WTC11 (cell line): ENCODE measurements around the gene RNF135. TPM values are rescaled to one million over a fixed set of nuclear protein-coding genes. Genes with fewer than 3 reads are reported as not detected.

Experiments
- ATAC-seq: fragments of 200-7000 bp; cut with Tn5 transposase; 2 replicates; pipeline ENCODE4 v1.10.0; 2021; ENCODE audit warnings: mild to moderate bottlenecking, moderate library complexity
- CTCF ChIA-PET: fragments of 300-600 bp; sonication (Branson Sonifier 250); formaldehyde crosslinking; loops from one replicate; lab custom pipeline; 2021; ENCODE audit warnings: antibody characterized with exemption; lab: Charles Lee
- POLR2A ChIA-PET: fragments of 350-600 bp; sonication (Branson Sonifier 250); formaldehyde crosslinking; loops from one replicate; lab custom pipeline; 2021; ENCODE audit warnings: antibody characterized with exemption; lab: Charles Lee
- DNase-seq: peaks from one replicate; pipeline ENCODE4 v3.0.0; 2021; ENCODE audit warnings: low spot score
- H3K27ac Mint-ChIP-seq: 2 replicates; pipeline ENCODE4 v1.8.0; 2021; ENCODE audit warnings: mixed read lengths
- H3K27me3 Mint-ChIP-seq: 2 replicates; pipeline ENCODE4 v1.8.0; 2021; ENCODE audit warnings: low read depth, mild to moderate bottlenecking, moderate library complexity, mixed read lengths
- H3K36me3 Mint-ChIP-seq: 2 replicates; pipeline ENCODE4 v1.8.0; 2021; ENCODE audit warnings: mixed read lengths
- H3K4me1 Mint-ChIP-seq: 2 replicates; pipeline ENCODE4 v1.8.0; 2022; ENCODE audit warnings: mixed read lengths
- H3K4me3 Mint-ChIP-seq: 2 replicates; pipeline ENCODE4 v1.8.0; 2021; ENCODE audit warnings: mild to moderate bottlenecking, moderate library complexity, mixed read lengths
- H3K9me3 Mint-ChIP-seq: 2 replicates; pipeline ENCODE4 v1.8.0; 2021; ENCODE audit warnings: mixed read lengths
- CREM ChIP-seq: sonication (generic); formaldehyde crosslinking; IDR thresholded peaks from 2 replicates; pipeline ENCODE4 v1.8.1; 2022; ENCODE audit warnings: mild to moderate bottlenecking, missing genetic modification reagents, moderate library complexity
- EMX1 ChIP-seq: fragments of 250-450 bp; sonication (Bioruptor Pico); IDR thresholded peaks from 2 replicates; pipeline ENCODE4 v1.8.0; 2021; ENCODE audit warnings: mild to moderate bottlenecking
- FOXP1 ChIP-seq: sonication (generic); formaldehyde crosslinking; IDR thresholded peaks from 2 replicates; pipeline ENCODE4 v1.8.0; 2022; ENCODE audit warnings: missing genetic modification reagents, mild to moderate bottlenecking, moderate library complexity, borderline replicate concordance
- IRF2 ChIP-seq: sonication (generic); formaldehyde crosslinking; IDR thresholded peaks from 2 replicates; pipeline ENCODE4 v1.8.0; 2022; ENCODE audit warnings: low read depth, missing genetic modification reagents, borderline replicate concordance
- NFYB ChIP-seq: sonication (generic); formaldehyde crosslinking; conservative IDR thresholded peaks from 2 replicates; pipeline ENCODE4 v1.8.0; 2022; ENCODE audit warnings: low read depth, missing genetic modification reagents
- OVOL2 ChIP-seq: fragments of 250-450 bp; sonication (Bioruptor Pico); IDR thresholded peaks from 2 replicates; pipeline ENCODE4 v1.9.0; 2021; ENCODE audit warnings: mild to moderate bottlenecking, borderline replicate concordance
- PRDM15 ChIP-seq: sonication (generic); formaldehyde crosslinking; IDR thresholded peaks from 2 replicates; pipeline ENCODE4 v1.8.0; 2022; ENCODE audit warnings: missing genetic modification reagents
- ZNF263 ChIP-seq: sonication (generic); formaldehyde crosslinking; IDR thresholded peaks from 2 replicates; pipeline ENCODE4 v1.8.1; 2022; ENCODE audit warnings: low read depth, mild to moderate bottlenecking, moderate library complexity, missing genetic modification reagents
- ZNF423 ChIP-seq: fragments of 250-450 bp; sonication (Bioruptor Pico); IDR thresholded peaks from 2 replicates; pipeline ENCODE4 v2.1.2; 2022; ENCODE audit warnings: mild to moderate bottlenecking, moderate library complexity
- total RNA-seq: library from RNA; stranded (reverse); gene quantifications from 3 replicates; pipeline ENCODE4 v1.2.3, GENCODE V29; 2021
- TF ChIP-seq, protein P1 (sequence below): fragments of 250-450 bp; sonication (Bioruptor Pico); IDR thresholded peaks from 2 replicates; pipeline ENCODE4 v1.9.0; 2021; ENCODE audit warnings: mild to moderate bottlenecking
- TF ChIP-seq, protein P2 (sequence below): fragments of 250-450 bp; sonication (Bioruptor Pico); IDR thresholded peaks from 2 replicates; pipeline ENCODE4 v1.9.0; 2021; ENCODE audit warnings: mild to moderate bottlenecking, borderline replicate concordance
- TF ChIP-seq, protein P3 (sequence below): fragments of 200-600 bp; IDR thresholded peaks from 2 replicates; pipeline ENCODE4 v1.8.0; 2022; ENCODE audit warnings: antibody characterized with exemption
- TF ChIP-seq, protein P4 (sequence below): sonication (generic); formaldehyde crosslinking; IDR thresholded peaks from 2 replicates; pipeline ENCODE4 v1.8.1; 2023; ENCODE audit warnings: mild to moderate bottlenecking, missing genetic modification reagents, moderate library complexity
- TF ChIP-seq, protein P5 (sequence below): sonication (generic); formaldehyde crosslinking; IDR thresholded peaks from 2 replicates; pipeline ENCODE4 v1.8.1; 2023; ENCODE audit warnings: mild to moderate bottlenecking, missing genetic modification reagents, moderate library complexity
- TF ChIP-seq, protein P6 (sequence below): sonication (generic); formaldehyde crosslinking; conservative IDR thresholded peaks from 2 replicates; pipeline ENCODE4 v1.8.1; 2023; ENCODE audit warnings: mild to moderate bottlenecking, low read depth, missing genetic modification reagents, moderate library complexity

The RNF135 gene
- total RNA-seq, 1 experiment from 2014 or later, result 10.3 TPM

DNA sequence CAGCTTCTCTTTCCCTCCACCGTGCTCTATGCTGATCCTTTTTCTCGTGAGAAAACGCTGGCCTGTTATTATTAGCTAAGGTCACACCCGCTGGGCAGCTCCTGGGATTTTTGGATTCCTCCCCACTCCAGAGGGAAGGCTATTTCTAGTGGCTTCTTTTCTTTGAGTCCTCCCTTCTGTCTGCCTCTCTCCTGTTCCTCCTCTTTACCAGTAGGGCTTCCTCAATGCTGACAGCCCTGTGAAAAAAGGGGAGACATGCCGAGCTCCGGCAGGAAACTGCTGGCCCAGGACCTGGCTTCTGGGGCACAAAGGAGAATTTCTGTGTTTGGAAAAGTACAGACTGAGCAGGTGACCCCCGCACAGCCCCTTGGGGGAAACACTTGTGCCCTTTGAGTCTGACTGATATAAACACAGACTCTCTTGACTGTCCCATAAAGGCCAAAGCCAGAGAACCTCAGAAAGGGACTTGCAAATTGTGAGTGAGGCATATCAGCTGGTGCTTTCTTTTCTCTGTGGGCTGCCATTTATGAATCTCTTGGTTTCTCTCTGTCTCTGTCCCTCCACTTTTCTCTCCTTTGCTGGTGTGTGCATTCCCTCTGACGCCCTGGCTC, 14.0 kb upstream of the RNF135 start:
- Mint-ChIP-seq H3K27me3 (no peaks in the 10 kb centered on the region), H3K9me3 (no peaks in the 10 kb centered on the region), H3K27ac (no peak overlapping the region), H3K36me3 (no peaks in the 10 kb centered on the region), H3K4me1 (peaks cover 15% of the 10 kb centered on the region), H3K4me3 (no peak overlapping the region)
- DNase-seq, result no peak
- ChIA-PET POLR2A (no interaction called here), CTCF (interaction anchor here (0.6 kb wide), 2 partner anchors 33 to 167 kb away, joined by 4 read pairs; no protein-coding TSS in a partner anchor)
- peak; percentile 66 for ATAC-seq
- TF ChIP-seq OVOL2, result no peak

GRCh38 chr17:30957741-30958140, 13.1 kb upstream of the RNF135 start:
- ChIA-PET POLR2A (no interaction called here), CTCF (interaction anchor here (0.6 to 1.3 kb wide), 3 partner anchors 25 to 166 kb away, joined by 3 to 4 read pairs (median 3); no protein-coding TSS in a partner anchor)
- Mint-ChIP-seq H3K4me3 (no peak overlapping the region), H3K36me3 (no peaks in the 10 kb centered on the region), H3K27ac (no peak overlapping the region), H3K4me1 (peaks cover 15% of the 10 kb centered on the region), H3K9me3 (no peaks in the 10 kb centered on the region), H3K27me3 (no peaks in the 10 kb centered on the region)
- ATAC-seq (no peak), DNase-seq (no peak)
- no peak for TF ChIP-seq NFYB (CRISPR knock-in tag)
- TF ChIP-seq, protein P1, sequence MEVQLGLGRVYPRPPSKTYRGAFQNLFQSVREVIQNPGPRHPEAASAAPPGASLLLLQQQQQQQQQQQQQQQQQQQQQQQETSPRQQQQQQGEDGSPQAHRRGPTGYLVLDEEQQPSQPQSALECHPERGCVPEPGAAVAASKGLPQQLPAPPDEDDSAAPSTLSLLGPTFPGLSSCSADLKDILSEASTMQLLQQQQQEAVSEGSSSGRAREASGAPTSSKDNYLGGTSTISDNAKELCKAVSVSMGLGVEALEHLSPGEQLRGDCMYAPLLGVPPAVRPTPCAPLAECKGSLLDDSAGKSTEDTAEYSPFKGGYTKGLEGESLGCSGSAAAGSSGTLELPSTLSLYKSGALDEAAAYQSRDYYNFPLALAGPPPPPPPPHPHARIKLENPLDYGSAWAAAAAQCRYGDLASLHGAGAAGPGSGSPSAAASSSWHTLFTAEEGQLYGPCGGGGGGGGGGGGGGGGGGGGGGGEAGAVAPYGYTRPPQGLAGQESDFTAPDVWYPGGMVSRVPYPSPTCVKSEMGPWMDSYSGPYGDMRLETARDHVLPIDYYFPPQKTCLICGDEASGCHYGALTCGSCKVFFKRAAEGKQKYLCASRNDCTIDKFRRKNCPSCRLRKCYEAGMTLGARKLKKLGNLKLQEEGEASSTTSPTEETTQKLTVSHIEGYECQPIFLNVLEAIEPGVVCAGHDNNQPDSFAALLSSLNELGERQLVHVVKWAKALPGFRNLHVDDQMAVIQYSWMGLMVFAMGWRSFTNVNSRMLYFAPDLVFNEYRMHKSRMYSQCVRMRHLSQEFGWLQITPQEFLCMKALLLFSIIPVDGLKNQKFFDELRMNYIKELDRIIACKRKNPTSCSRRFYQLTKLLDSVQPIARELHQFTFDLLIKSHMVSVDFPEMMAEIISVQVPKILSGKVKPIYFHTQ (CRISPR knock-in tag), result no peak
- TF ChIP-seq, protein P2, sequence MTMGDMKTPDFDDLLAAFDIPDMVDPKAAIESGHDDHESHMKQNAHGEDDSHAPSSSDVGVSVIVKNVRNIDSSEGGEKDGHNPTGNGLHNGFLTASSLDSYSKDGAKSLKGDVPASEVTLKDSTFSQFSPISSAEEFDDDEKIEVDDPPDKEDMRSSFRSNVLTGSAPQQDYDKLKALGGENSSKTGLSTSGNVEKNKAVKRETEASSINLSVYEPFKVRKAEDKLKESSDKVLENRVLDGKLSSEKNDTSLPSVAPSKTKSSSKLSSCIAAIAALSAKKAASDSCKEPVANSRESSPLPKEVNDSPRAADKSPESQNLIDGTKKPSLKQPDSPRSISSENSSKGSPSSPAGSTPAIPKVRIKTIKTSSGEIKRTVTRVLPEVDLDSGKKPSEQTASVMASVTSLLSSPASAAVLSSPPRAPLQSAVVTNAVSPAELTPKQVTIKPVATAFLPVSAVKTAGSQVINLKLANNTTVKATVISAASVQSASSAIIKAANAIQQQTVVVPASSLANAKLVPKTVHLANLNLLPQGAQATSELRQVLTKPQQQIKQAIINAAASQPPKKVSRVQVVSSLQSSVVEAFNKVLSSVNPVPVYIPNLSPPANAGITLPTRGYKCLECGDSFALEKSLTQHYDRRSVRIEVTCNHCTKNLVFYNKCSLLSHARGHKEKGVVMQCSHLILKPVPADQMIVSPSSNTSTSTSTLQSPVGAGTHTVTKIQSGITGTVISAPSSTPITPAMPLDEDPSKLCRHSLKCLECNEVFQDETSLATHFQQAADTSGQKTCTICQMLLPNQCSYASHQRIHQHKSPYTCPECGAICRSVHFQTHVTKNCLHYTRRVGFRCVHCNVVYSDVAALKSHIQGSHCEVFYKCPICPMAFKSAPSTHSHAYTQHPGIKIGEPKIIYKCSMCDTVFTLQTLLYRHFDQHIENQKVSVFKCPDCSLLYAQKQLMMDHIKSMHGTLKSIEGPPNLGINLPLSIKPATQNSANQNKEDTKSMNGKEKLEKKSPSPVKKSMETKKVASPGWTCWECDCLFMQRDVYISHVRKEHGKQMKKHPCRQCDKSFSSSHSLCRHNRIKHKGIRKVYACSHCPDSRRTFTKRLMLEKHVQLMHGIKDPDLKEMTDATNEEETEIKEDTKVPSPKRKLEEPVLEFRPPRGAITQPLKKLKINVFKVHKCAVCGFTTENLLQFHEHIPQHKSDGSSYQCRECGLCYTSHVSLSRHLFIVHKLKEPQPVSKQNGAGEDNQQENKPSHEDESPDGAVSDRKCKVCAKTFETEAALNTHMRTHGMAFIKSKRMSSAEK (CRISPR knock-in tag), result no peak
- TF ChIP-seq, protein P3, sequence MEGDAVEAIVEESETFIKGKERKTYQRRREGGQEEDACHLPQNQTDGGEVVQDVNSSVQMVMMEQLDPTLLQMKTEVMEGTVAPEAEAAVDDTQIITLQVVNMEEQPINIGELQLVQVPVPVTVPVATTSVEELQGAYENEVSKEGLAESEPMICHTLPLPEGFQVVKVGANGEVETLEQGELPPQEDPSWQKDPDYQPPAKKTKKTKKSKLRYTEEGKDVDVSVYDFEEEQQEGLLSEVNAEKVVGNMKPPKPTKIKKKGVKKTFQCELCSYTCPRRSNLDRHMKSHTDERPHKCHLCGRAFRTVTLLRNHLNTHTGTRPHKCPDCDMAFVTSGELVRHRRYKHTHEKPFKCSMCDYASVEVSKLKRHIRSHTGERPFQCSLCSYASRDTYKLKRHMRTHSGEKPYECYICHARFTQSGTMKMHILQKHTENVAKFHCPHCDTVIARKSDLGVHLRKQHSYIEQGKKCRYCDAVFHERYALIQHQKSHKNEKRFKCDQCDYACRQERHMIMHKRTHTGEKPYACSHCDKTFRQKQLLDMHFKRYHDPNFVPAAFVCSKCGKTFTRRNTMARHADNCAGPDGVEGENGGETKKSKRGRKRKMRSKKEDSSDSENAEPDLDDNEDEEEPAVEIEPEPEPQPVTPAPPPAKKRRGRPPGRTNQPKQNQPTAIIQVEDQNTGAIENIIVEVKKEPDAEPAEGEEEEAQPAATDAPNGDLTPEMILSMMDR, result no peak
- no peak for TF ChIP-seq PRDM15
- TF ChIP-seq, protein P4, sequence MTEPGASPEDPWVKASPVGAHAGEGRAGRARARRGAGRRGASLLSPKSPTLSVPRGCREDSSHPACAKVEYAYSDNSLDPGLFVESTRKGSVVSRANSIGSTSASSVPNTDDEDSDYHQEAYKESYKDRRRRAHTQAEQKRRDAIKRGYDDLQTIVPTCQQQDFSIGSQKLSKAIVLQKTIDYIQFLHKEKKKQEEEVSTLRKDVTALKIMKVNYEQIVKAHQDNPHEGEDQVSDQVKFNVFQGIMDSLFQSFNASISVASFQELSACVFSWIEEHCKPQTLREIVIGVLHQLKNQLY (CRISPR knock-in tag), result no peak
- TF ChIP-seq EMX1 (CRISPR knock-in tag), result no peak
- TF ChIP-seq, protein P5, sequence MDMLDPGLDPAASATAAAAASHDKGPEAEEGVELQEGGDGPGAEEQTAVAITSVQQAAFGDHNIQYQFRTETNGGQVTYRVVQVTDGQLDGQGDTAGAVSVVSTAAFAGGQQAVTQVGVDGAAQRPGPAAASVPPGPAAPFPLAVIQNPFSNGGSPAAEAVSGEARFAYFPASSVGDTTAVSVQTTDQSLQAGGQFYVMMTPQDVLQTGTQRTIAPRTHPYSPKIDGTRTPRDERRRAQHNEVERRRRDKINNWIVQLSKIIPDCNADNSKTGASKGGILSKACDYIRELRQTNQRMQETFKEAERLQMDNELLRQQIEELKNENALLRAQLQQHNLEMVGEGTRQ (CRISPR knock-in tag), result no peak
- no peak for TF ChIP-seq ZNF263 (CRISPR knock-in tag)
- no peak for TF ChIP-seq ZNF423 (CRISPR knock-in tag)
- TF ChIP-seq CREM (CRISPR knock-in tag), result no peak
- TF ChIP-seq, protein P6, sequence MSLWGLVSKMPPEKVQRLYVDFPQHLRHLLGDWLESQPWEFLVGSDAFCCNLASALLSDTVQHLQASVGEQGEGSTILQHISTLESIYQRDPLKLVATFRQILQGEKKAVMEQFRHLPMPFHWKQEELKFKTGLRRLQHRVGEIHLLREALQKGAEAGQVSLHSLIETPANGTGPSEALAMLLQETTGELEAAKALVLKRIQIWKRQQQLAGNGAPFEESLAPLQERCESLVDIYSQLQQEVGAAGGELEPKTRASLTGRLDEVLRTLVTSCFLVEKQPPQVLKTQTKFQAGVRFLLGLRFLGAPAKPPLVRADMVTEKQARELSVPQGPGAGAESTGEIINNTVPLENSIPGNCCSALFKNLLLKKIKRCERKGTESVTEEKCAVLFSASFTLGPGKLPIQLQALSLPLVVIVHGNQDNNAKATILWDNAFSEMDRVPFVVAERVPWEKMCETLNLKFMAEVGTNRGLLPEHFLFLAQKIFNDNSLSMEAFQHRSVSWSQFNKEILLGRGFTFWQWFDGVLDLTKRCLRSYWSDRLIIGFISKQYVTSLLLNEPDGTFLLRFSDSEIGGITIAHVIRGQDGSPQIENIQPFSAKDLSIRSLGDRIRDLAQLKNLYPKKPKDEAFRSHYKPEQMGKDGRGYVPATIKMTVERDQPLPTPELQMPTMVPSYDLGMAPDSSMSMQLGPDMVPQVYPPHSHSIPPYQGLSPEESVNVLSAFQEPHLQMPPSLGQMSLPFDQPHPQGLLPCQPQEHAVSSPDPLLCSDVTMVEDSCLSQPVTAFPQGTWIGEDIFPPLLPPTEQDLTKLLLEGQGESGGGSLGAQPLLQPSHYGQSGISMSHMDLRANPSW (CRISPR knock-in tag), result no peak
- TF ChIP-seq FOXP1 (CRISPR knock-in tag), result no peak
- no peak for TF ChIP-seq IRF2
